Parathyroid adenoma (tissue), 2 donors: ENCODE data around the gene SNX20.

Experiments
- H2AFZ ChIP-seq: fragments of 300-600 bp; sonication (generic); one replicate; pipeline ENCODE4 v1.7.0; 2017; ENCODE audit warnings: antibody characterized with exemption, mild to moderate bottlenecking
- H3K27ac ChIP-seq: fragments of 300-600 bp; sonication (generic); one replicate; pipeline ENCODE4 v1.7.0; 2017
- H3K27me3 ChIP-seq: fragments of 300-600 bp; sonication (generic); one replicate; pipeline ENCODE4 v1.7.0; 2017; ENCODE audit warnings: low read length; ENCODE audit not compliant: control insufficient read depth, insufficient read depth
- H3K36me3 ChIP-seq: fragments of 300-600 bp; sonication (generic); one replicate; pipeline ENCODE4 v1.7.0; 2017; ENCODE audit warnings: low read length; ENCODE audit not compliant: control insufficient read depth, insufficient read depth
- H3K4me1 ChIP-seq: fragments of 300-600 bp; sonication (generic); one replicate; pipeline ENCODE4 v1.7.0; 2017; ENCODE audit warnings: control low read depth
- H3K4me2 ChIP-seq: fragments of 300-600 bp; sonication (generic); one replicate; pipeline ENCODE4 v1.7.0; 2017; ENCODE audit warnings: low read length
- H3K4me3 ChIP-seq: fragments of 300-600 bp; sonication (generic); one replicate; pipeline ENCODE4 v1.7.0; 2017; ENCODE audit warnings: low read depth, low read length
- H3K79me2 ChIP-seq: fragments of 300-600 bp; sonication (generic); one replicate; pipeline ENCODE4 v1.7.0; 2017; ENCODE audit warnings: control low read depth
- H3K9ac ChIP-seq: fragments of 300-600 bp; sonication (generic); one replicate; pipeline ENCODE4 v1.7.0; 2017; ENCODE audit warnings: mild to moderate bottlenecking
- H3K9me3 ChIP-seq: fragments of 300-600 bp; sonication (generic); one replicate; pipeline ENCODE4 v1.7.0; 2017; ENCODE audit warnings: low read length; ENCODE audit not compliant: control insufficient read depth
- TF ChIP-seq, protein P1 (sequence below): fragments of 300-600 bp; sonication (generic); IDR thresholded peaks from one replicate; pipeline ENCODE4 v1.7.0; 2017; ENCODE audit warnings: antibody characterized with exemption, mild to moderate bottlenecking
- donor health status: primary hyperparathyroidism.

The SNX20 gene

GRCh38 chr16:50657241-50657640, 23.9 kb downstream of the SNX20 start:
- Histone ChIP-seq H3K4me2 (no peak overlapping the region), H3K36me3 (no peaks in the 10 kb centered on the region), H3K9ac (no peak overlapping the region), H3K9me3 (no peaks in the 10 kb centered on the region), H3K27ac (no peak overlapping the region), H3K27me3 (no peaks in the 10 kb centered on the region), H2AFZ (no peak overlapping the region), H3K79me2 (no peaks in the 10 kb centered on the region), H3K4me3 (no peak overlapping the region), H3K4me1 (no peaks in the 10 kb centered on the region)
- TF ChIP-seq, protein P1, sequence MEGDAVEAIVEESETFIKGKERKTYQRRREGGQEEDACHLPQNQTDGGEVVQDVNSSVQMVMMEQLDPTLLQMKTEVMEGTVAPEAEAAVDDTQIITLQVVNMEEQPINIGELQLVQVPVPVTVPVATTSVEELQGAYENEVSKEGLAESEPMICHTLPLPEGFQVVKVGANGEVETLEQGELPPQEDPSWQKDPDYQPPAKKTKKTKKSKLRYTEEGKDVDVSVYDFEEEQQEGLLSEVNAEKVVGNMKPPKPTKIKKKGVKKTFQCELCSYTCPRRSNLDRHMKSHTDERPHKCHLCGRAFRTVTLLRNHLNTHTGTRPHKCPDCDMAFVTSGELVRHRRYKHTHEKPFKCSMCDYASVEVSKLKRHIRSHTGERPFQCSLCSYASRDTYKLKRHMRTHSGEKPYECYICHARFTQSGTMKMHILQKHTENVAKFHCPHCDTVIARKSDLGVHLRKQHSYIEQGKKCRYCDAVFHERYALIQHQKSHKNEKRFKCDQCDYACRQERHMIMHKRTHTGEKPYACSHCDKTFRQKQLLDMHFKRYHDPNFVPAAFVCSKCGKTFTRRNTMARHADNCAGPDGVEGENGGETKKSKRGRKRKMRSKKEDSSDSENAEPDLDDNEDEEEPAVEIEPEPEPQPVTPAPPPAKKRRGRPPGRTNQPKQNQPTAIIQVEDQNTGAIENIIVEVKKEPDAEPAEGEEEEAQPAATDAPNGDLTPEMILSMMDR = no peak

GRCh38 chr16:50655558-50656055, 25.5 kb downstream of the SNX20 start:
- H3K79me2 ChIP-seq = no peaks in the 10 kb centered on the region
- TF ChIP-seq, protein P1 = no peak
- no peaks in the 10 kb centered on the region for H3K9me3 ChIP-seq
- H3K27ac ChIP-seq = no peak overlapping the region
- no peaks in the 10 kb centered on the region for H3K36me3 ChIP-seq
- H3K4me3 ChIP-seq = no peak overlapping the region
- no peaks in the 10 kb centered on the region for H3K4me1 ChIP-seq
- no peak overlapping the region for H3K9ac ChIP-seq
- H3K4me2 ChIP-seq = no peak overlapping the region
- no peaks in the 10 kb centered on the region for H3K27me3 ChIP-seq
- no peak overlapping the region for H2AFZ ChIP-seq

GRCh38 chr16:50653633-50654519, 27.2 kb downstream of the SNX20 start:
- no peak overlapping the region for H3K4me2 ChIP-seq
- no peaks in the 10 kb centered on the region for H3K79me2 ChIP-seq
- no peaks in the 10 kb centered on the region for H3K27me3 ChIP-seq
- no peaks in the 10 kb centered on the region for H3K36me3 ChIP-seq
- no peaks in the 10 kb centered on the region for H3K9me3 ChIP-seq
- TF ChIP-seq, protein P1 = no peak
- H3K9ac ChIP-seq = no peak overlapping the region
- H2AFZ ChIP-seq = no peak overlapping the region
- H3K27ac ChIP-seq = no peak overlapping the region
- H3K4me1 ChIP-seq = no peaks in the 10 kb centered on the region
- H3K4me3 ChIP-seq = no peak overlapping the region

DNA sequence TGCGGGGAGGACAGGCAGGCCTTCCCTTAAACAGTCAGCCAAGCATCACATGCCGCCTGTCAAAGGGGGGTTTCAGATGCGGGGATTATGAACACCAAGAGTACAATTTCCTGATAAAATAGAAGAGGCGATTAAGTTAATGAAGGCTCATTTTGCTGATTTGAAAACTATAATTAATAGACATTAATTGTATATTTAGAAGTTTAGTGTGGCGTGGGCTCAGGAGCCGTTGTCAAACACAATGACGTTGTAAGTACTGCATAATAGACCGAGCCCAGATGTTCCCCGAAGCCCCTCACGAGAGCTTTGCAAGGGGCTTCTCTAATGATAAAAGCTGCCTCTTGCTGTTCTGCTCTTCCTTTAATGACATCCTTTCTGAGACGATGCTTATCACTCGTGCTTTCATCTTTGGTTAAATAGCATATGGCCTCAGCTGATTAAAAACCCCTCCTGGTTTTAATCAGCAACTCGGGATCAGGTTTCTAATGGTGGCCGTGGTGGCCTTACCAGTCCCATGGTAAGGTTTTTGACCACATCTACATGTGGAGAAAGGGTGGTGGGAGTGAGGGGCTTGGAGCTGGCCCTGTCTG, 28.2 kb downstream of the SNX20 start:
- no peaks in the 10 kb centered on the region for H3K4me1 ChIP-seq
- TF ChIP-seq, protein P1 = no peak
- no peak overlapping the region for H2AFZ ChIP-seq
- no peak overlapping the region for H3K27ac ChIP-seq
- no peak overlapping the region for H3K4me3 ChIP-seq
- H3K36me3 ChIP-seq = no peaks in the 10 kb centered on the region
- H3K27me3 ChIP-seq = no peaks in the 10 kb centered on the region
- H3K9me3 ChIP-seq = no peaks in the 10 kb centered on the region
- H3K4me2 ChIP-seq = no peak overlapping the region
- H3K9ac ChIP-seq = no peak overlapping the region
- H3K79me2 ChIP-seq = no peaks in the 10 kb centered on the region
